A549 (cell line): ENCODE results near the gene BIN1. TPM values are rescaled to one million over a fixed set of nuclear protein-coding genes. Genes with fewer than 3 reads are reported as not detected.
A peak's percentile ranks its signal among the peaks of the same experiment; 100 is the strongest.

Source experiments
- ATAC-seq, 2 experiments: fragments of 200-7000 bp in 1 of 2; fragments of >200 bp in 1 of 2; cut with Nextera tagmentation in 1 of 2; cut with Tn5 transposase in 1 of 2; 3 replicates each; pipeline versions ENCODE4 v1.8.0 to v1.9.1; 2018 to 2020; ENCODE audit warnings: mild to moderate bottlenecking in 1 of 2, moderate library complexity in 1 of 2
- CTCF ChIA-PET: fragments of 300-600 bp; sonication (Branson Sonifier 250); formaldehyde crosslinking; extraction: SDS; loops from one replicate; lab custom pipeline; 2021; ENCODE audit warnings: antibody characterized with exemption, inconsistent platforms; lab: Yijun Ruan, JAX
- POLR2A ChIA-PET: fragments of 350-600 bp; formaldehyde crosslinking; extraction: SDS; loops from one replicate; lab custom pipeline; 2021; ENCODE audit warnings: antibody characterized with exemption, inconsistent platforms; lab: Yijun Ruan, JAX
- DNase-seq, 2 experiments: peaks; one replicate each; pipeline versions ENCODE4 v3.0.0 to v3.0.0-alpha.2; 2011 to 2016; ENCODE audit warnings: low read depth in 1 of 2, low spot score in 1 of 2
- FAIRE-seq: peaks from 2 replicates; lab custom pipeline; 2011; peaks lifted over from hg19 to GRCh38; lab: Jason Lieb, UNC
- H3K27ac ChIP-seq, 2 experiments: fragments of >200 bp; sonication (Bioruptor Twin); formaldehyde crosslinking; 3 replicates each; pipeline ENCODE4 v1.5.1; 2016 to 2017
- H3K4me1 ChIP-seq: fragments of >200 bp; sonication (Bioruptor Twin); formaldehyde crosslinking; 3 replicates; pipeline ENCODE4 v1.6.1; 2016
- H3K4me2 ChIP-seq: fragments of >200 bp; sonication (Bioruptor Twin); formaldehyde crosslinking; 3 replicates; pipeline ENCODE4 v1.6.1; 2016
- H3K4me3 ChIP-seq: fragments of >200 bp; sonication (Bioruptor Twin); formaldehyde crosslinking; 3 replicates; pipeline ENCODE4 v1.5.1; 2016
- H3K9me3 ChIP-seq: fragments of >200 bp; sonication (Bioruptor Twin); formaldehyde crosslinking; 3 replicates; pipeline ENCODE4 v1.6.1; 2016
- CHD2 ChIP-seq: fragments of 150-350 bp; IDR thresholded peaks from 2 replicates; pipeline ENCODE4 v1.6.1; 2014; ENCODE audit warnings: low read length; ENCODE audit not compliant: partially characterized antibody
- EHF ChIP-seq: fragments of 250-450 bp; sonication (Bioruptor Pico); IDR thresholded peaks from 2 replicates; pipeline ENCODE4 v1.5.0; 2020; ENCODE audit warnings: mild to moderate bottlenecking
- GATA3 ChIP-seq: IDR thresholded peaks from 2 replicates; pipeline ENCODE4 v1.6.1; 2012; ENCODE audit warnings: borderline replicate concordance
- HOXB13 ChIP-seq: fragments of 250-450 bp; sonication (Bioruptor Pico); IDR thresholded peaks from 2 replicates; pipeline ENCODE4 v1.5.0; 2020; ENCODE audit warnings: low read depth, mild to moderate bottlenecking, moderate library complexity
- KDM1A ChIP-seq: fragments of 200-600 bp; sonication (generic); IDR thresholded peaks from 2 replicates; pipeline ENCODE4 v1.6.1; 2016; ENCODE audit warnings: low read depth, mild to moderate bottlenecking
- KDM5A ChIP-seq: fragments of 200-600 bp; sonication (generic); IDR thresholded peaks from 2 replicates; pipeline ENCODE4 v1.6.1; 2016; ENCODE audit warnings: antibody characterized with exemption, mild to moderate bottlenecking
- POLR2AphosphoS2 ChIP-seq: conservative IDR thresholded peaks from 2 replicates; pipeline ENCODE4 v1.6.1; 2012; ENCODE audit warnings: low read length, improper control_type of control experiment, inconsistent platforms
- RARB ChIP-seq: fragments of 250-450 bp; sonication (Bioruptor Pico); IDR thresholded peaks from 2 replicates; pipeline ENCODE4 v1.8.0; 2021; ENCODE audit warnings: mild to moderate bottlenecking, moderate library complexity
- TP53 ChIP-seq: fragments of 250-450 bp; sonication (Bioruptor Pico); IDR thresholded peaks from 2 replicates; pipeline ENCODE4 v1.5.0; 2021; ENCODE audit warnings: mild to moderate bottlenecking, moderate library complexity
- WGBS: methylation state at CpG from one replicate; pipeline ENCODE4 v1.1.6; 2017; ENCODE audit errors: missing lambda C conversion rate; 5-methylcytosine and 5-hydroxymethylcytosine counted together
- polyA plus RNA-seq, 4 experiments: library from polyadenylated mRNA; depleted of rRNA in 3 of 4; stranded (reverse); fragments of >200 nt; fragmentation: RNase III in 1 of 4; extraction: RNeasy Plus Mini Kit Qiagen cat#74134 plus additional on column Dnase treatment in 1 of 4; gene quantifications; 2 replicates in 3 of 4; 3 replicates in 1 of 4; pipeline ENCODE4 v1.2.3, GENCODE V29; 2011 to 2017
- TF ChIP-seq, protein P1 (sequence below): fragments of >200 bp; sonication (Bioruptor Twin); formaldehyde crosslinking; IDR thresholded peaks from 3 replicates; pipeline ENCODE4 v1.6.1; 2016
- TF ChIP-seq, protein P2 (sequence below): IDR thresholded peaks from 2 replicates; pipeline ENCODE4 v1.6.1; 2012
- TF ChIP-seq, protein P3 (sequence below): IDR thresholded peaks from 2 replicates; pipeline ENCODE4 v1.6.1; 2012
- TF ChIP-seq, protein P4 (sequence below): fragments of >200 bp; sonication (Bioruptor Twin); formaldehyde crosslinking; IDR thresholded peaks from 3 replicates; pipeline ENCODE4 v1.5.1; 2016
- TF ChIP-seq, protein P5 (sequence below): fragments of 150-350 bp; IDR thresholded peaks from 2 replicates; pipeline ENCODE4 v1.6.1; 2014; ENCODE audit warnings: low read depth, mild to moderate bottlenecking, low read length

The BIN1 gene
- polyA plus RNA-seq, 2 of the 4 experiments (the other 2 are of a cell fraction) = 15.5 to 34.1 TPM

DNA sequence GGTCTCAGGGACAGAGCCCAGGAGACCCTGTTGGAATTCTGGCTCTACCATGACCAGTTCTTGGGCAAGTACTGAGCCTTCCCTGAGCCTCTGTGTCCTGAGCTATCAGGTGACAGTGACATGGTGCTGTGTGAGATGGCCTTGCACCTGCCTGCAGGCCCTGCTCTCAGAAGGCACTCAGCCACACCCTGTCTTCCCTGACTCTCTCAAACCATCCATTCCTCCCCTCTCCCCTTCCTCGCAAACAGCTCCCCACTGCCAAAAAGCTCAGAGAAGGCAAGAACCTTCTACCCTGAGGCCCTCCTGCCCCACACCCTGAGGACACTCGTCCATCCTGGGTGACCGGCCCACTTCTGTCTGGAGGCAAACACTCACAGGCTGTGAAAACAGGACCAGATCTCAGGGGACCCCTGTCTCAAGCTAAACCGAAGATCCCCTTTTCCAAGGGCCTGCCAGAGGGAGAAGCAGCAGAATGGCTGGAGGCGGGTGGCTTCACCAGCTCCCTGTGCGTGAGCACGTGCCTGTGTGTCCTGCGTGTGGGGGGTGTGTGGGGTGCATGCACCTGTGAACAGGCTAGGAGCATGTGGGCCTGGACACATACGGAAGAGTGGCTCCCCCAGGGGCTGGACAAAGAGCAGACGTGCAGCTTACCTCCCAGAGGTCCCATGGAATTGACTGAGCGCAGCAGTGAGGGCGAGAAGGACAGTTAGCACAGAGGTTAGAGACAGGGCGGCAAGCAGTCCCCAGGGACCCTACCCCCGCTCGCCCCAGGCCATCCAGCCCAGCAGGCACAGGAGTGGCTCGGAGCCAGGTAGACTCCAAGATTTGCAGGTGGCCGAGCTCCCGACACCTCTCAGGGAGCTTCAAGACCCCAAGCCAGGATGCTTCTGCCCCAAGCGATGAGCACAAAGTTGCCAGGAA, 53.9 kb downstream of the BIN1 start (continued):
- TF ChIP-seq, protein P1, sequence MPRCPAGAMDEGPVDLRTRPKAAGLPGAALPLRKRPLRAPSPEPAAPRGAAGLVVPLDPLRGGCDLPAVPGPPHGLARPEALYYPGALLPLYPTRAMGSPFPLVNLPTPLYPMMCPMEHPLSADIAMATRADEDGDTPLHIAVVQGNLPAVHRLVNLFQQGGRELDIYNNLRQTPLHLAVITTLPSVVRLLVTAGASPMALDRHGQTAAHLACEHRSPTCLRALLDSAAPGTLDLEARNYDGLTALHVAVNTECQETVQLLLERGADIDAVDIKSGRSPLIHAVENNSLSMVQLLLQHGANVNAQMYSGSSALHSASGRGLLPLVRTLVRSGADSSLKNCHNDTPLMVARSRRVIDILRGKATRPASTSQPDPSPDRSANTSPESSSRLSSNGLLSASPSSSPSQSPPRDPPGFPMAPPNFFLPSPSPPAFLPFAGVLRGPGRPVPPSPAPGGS = no peak
- no peak for TF ChIP-seq EHF (CRISPR knock-in tag)

DNA sequence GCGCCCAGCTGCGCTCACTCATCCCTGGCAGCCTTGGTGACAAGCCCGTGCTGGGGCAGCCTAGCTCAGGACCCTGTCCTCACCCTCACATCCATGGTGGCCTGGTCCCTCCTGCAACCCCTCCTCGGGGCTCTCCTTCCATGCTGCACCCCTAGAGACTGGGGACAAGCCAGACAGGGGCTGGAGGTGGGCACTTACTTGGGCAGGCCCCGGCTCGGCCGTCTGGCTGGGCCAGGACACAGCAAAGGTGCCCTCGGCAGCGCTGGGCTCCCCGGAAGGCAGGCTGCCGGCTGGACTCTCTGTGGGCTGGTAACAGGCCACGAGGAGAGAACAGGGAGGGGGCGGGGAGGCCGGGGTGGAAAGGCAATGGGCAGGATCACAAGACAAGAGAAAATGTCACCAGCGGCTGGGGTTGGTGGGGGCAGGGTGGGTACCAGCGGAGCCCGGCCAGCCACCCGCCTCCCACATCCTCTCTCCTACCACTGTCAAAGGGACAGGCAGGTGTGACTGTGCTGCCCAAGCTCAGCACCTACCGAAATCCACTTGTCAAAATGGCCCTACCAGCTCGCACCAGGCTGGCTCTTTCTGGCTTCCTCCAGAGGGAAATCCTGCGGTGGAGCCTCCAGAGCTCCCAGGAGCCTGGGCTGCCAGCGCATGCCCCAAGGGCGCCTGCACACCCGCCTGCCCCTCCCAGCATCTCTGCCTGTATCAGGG, 54.7 kb downstream of the BIN1 start:
- no peak overlapping the region for H3K4me3 ChIP-seq
- no peak for TF ChIP-seq KDM5A
- TF ChIP-seq KDM1A = no peak
- TF ChIP-seq, protein P2, sequence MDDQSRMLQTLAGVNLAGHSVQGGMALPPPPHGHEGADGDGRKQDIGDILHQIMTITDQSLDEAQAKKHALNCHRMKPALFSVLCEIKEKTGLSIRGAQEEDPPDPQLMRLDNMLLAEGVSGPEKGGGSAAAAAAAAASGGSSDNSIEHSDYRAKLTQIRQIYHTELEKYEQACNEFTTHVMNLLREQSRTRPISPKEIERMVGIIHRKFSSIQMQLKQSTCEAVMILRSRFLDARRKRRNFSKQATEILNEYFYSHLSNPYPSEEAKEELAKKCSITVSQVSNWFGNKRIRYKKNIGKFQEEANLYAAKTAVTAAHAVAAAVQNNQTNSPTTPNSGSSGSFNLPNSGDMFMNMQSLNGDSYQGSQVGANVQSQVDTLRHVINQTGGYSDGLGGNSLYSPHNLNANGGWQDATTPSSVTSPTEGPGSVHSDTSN = no peak
- TF ChIP-seq, protein P3, sequence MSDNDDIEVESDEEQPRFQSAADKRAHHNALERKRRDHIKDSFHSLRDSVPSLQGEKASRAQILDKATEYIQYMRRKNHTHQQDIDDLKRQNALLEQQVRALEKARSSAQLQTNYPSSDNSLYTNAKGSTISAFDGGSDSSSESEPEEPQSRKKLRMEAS = no peak
- TF ChIP-seq, protein P4, sequence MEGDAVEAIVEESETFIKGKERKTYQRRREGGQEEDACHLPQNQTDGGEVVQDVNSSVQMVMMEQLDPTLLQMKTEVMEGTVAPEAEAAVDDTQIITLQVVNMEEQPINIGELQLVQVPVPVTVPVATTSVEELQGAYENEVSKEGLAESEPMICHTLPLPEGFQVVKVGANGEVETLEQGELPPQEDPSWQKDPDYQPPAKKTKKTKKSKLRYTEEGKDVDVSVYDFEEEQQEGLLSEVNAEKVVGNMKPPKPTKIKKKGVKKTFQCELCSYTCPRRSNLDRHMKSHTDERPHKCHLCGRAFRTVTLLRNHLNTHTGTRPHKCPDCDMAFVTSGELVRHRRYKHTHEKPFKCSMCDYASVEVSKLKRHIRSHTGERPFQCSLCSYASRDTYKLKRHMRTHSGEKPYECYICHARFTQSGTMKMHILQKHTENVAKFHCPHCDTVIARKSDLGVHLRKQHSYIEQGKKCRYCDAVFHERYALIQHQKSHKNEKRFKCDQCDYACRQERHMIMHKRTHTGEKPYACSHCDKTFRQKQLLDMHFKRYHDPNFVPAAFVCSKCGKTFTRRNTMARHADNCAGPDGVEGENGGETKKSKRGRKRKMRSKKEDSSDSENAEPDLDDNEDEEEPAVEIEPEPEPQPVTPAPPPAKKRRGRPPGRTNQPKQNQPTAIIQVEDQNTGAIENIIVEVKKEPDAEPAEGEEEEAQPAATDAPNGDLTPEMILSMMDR = no peak
- no peak for TF ChIP-seq HOXB13 (CRISPR knock-in tag)
- TF ChIP-seq TP53 (CRISPR knock-in tag) = no peak
- TF ChIP-seq POLR2AphosphoS2 = no peak
- TF ChIP-seq RARB (CRISPR knock-in tag) = no peak
- no peak for TF ChIP-seq GATA3
- no peak for TF ChIP-seq CHD2
- TF ChIP-seq, protein P5, sequence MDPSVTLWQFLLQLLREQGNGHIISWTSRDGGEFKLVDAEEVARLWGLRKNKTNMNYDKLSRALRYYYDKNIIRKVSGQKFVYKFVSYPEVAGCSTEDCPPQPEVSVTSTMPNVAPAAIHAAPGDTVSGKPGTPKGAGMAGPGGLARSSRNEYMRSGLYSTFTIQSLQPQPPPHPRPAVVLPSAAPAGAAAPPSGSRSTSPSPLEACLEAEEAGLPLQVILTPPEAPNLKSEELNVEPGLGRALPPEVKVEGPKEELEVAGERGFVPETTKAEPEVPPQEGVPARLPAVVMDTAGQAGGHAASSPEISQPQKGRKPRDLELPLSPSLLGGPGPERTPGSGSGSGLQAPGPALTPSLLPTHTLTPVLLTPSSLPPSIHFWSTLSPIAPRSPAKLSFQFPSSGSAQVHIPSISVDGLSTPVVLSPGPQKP = no peak
- peaks cover 21% of the 10 kb centered on the region for H3K4me1 ChIP-seq
- no peak for FAIRE-seq
- WGBS = 90% methylated on average over 17 of the region's 24 CpGs
- CTCF ChIA-PET = interaction anchor here (1.0 to 3.4 kb wide), 10 partner anchors 10 to 166 kb away, joined by 3 to 47 read pairs (median 4); no protein-coding TSS in a partner anchor
- H3K27ac ChIP-seq = 0 out of 6 replicates have a peak overlapping the region, but pooled peaks of 1 of the 2 experiments have one; percentile 69
- H3K9me3 ChIP-seq = no peaks in the 10 kb centered on the region
- POLR2A ChIA-PET = no interaction called here
- ATAC-seq = no peak
- DNase-seq = no peak
- no peak overlapping the region for H3K4me2 ChIP-seq
